Measurements from ENCODE around the gene SPDEF. TPM values are rescaled to one million over a fixed set of nuclear protein-coding genes. Genes with fewer than 3 reads are reported as not detected.

Gene SPDEF
- total RNA-seq, 1 experiment from 2014 or later: 0.85 TPM

DNA sequence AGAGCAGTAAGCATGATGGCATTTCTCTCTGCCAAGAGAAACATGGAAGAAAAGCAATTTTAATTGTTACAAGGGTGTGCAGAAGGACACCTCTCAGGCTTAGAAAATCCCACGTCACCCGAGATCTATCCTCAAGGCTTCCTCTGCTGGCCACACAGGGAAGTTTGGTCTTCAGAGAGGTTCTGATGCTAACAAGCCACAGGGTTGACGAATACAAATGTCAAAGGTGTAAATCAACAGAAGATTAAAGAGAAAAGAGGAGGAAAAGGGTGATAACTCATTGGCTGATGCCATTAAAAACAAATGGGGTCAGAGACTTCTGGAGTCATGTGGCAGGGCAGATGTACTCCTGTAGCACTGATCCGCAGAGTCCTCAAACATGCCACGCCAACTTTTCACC lies 33.6 kb upstream of the SPDEF start:
- no TSS peak for BruUV-seq (replicated peaks)
- H3K9me3 ChIP-seq (ENCODE audit: insufficient read depth, low read depth): no peaks in the 10 kb centered on the region
- TF ChIP-seq, protein P1, sequence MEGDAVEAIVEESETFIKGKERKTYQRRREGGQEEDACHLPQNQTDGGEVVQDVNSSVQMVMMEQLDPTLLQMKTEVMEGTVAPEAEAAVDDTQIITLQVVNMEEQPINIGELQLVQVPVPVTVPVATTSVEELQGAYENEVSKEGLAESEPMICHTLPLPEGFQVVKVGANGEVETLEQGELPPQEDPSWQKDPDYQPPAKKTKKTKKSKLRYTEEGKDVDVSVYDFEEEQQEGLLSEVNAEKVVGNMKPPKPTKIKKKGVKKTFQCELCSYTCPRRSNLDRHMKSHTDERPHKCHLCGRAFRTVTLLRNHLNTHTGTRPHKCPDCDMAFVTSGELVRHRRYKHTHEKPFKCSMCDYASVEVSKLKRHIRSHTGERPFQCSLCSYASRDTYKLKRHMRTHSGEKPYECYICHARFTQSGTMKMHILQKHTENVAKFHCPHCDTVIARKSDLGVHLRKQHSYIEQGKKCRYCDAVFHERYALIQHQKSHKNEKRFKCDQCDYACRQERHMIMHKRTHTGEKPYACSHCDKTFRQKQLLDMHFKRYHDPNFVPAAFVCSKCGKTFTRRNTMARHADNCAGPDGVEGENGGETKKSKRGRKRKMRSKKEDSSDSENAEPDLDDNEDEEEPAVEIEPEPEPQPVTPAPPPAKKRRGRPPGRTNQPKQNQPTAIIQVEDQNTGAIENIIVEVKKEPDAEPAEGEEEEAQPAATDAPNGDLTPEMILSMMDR (conservative IDR thresholded peaks at IDR 0.05): no peak
- TF ChIP-seq EZH2 (IDR thresholded peaks at IDR 0.05; ENCODE audit: low read depth): no peak
- CTCF ChIA-PET: no interaction called here
- no peaks in the 10 kb centered on the region for H3K27me3 ChIP-seq (ENCODE audit: insufficient read depth, low read depth)
- H4K20me1 ChIP-seq (ENCODE audit: insufficient read depth): peaks cover 1% of the 10 kb centered on the region; the same call in 1 of the 2 replicates
- H3F3A ChIP-seq (ENCODE audit: insufficient read depth, low read depth): no peaks in the 10 kb centered on the region; the same call in 1 of the 2 replicates
- POLR2A ChIA-PET (ENCODE audit: unreplicated experiment): no interaction called here
- H3K4me1 ChIP-seq (replicated peaks; ENCODE audit: insufficient read depth): peaks cover 37% of the 10 kb centered on the region
- H2AFZ ChIP-seq: no peak overlapping the region
- no peaks in the 10 kb centered on the region for H3K9me2 ChIP-seq (ENCODE audit: insufficient read depth)
- no peak overlapping the region for H3K4me2 ChIP-seq
- peaks cover 40% of the 10 kb centered on the region for H3K79me2 ChIP-seq (ENCODE audit: low read depth)
- no peak overlapping the region for H3K27ac ChIP-seq
- H3K4me3 ChIP-seq: no peak overlapping the region
- intact Hi-C loops (cut with micrococcal nuclease; ENCODE audit: unreplicated experiment): no loop called here
- no peak for DNase-seq
- H3K36me3 ChIP-seq (ENCODE audit: low read depth): no peaks in the 10 kb centered on the region

GRCh38 chr6:34589140-34589539 lies 33.0 kb upstream of the SPDEF start:
- no peaks in the 10 kb centered on the region for H3K9me2 ChIP-seq (ENCODE audit: insufficient read depth)
- no peaks in the 10 kb centered on the region for H3K36me3 ChIP-seq (ENCODE audit: low read depth)
- H3K9me3 ChIP-seq (ENCODE audit: insufficient read depth, low read depth): no peaks in the 10 kb centered on the region
- H3K27me3 ChIP-seq (ENCODE audit: insufficient read depth, low read depth): no peaks in the 10 kb centered on the region
- H3K27ac ChIP-seq: no peak overlapping the region
- H3K4me1 ChIP-seq (replicated peaks; ENCODE audit: insufficient read depth): peaks cover 35% of the 10 kb centered on the region
- ChIA-PET CTCF (no interaction called here), POLR2A (ENCODE audit: unreplicated experiment) (no interaction called here)
- H4K20me1 ChIP-seq (ENCODE audit: insufficient read depth): no peaks in the 10 kb centered on the region; the same call in 1 of the 2 replicates
- intact Hi-C loops (cut with micrococcal nuclease; ENCODE audit: unreplicated experiment): no loop called here
- TF ChIP-seq EZH2 (IDR thresholded peaks at IDR 0.05; ENCODE audit: low read depth): no peak
- TF ChIP-seq, protein P1 (conservative IDR thresholded peaks at IDR 0.05): no peak
- no peak for DNase-seq
- H3K4me3 ChIP-seq: no peak overlapping the region
- no peaks in the 10 kb centered on the region for H3F3A ChIP-seq (ENCODE audit: insufficient read depth, low read depth)
- BruUV-seq (replicated peaks): no TSS peak
- H3K79me2 ChIP-seq (ENCODE audit: low read depth): peaks cover 34% of the 10 kb centered on the region
- no peak overlapping the region for H2AFZ ChIP-seq
- no peak overlapping the region for H3K4me2 ChIP-seq

DNA sequence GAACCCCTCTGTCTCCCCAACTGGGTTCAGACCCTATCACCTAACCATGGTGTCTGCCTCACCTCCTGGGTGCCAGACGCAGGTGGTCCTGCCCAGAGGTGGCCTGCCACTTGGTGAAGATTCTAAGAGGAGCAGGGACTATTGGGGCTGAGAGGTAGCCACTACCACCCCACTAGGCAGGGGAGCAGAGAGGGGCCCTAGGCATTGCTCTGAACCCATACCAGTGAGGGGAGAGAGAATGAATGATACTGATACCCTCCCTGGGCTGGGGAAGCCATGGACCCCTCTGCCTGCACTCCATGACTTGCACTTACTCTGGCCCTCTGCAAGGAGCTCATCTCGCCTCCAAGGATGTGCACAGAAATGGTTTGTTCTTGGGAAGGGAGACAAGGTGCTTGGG lies 31.7 kb upstream of the SPDEF start:
- ChIA-PET POLR2A (ENCODE audit: unreplicated experiment) (no interaction called here), CTCF (interaction anchor here (0.6 kb wide), 1 partner anchor 603 kb away, joined by 7 read pairs; no protein-coding TSS in a partner anchor)
- Histone ChIP-seq H3F3A (ENCODE audit: insufficient read depth, low read depth) (no peaks in the 10 kb centered on the region), H3K4me2 (0 out of 2 replicates have a peak overlapping the region, but pooled peaks have one; percentile 4), H4K20me1 (ENCODE audit: insufficient read depth) (no peaks in the 10 kb centered on the region; the same call in 1 of the 2 replicates), H3K79me2 (ENCODE audit: low read depth) (peaks cover 21% of the 10 kb centered on the region), H3K36me3 (ENCODE audit: low read depth) (no peaks in the 10 kb centered on the region), H3K27me3 (ENCODE audit: insufficient read depth, low read depth) (no peaks in the 10 kb centered on the region), H3K4me1 (replicated peaks; ENCODE audit: insufficient read depth) (peaks cover 31% of the 10 kb centered on the region), H3K9me2 (ENCODE audit: insufficient read depth) (no peaks in the 10 kb centered on the region), H3K4me3 (no peak overlapping the region), H2AFZ (no peak overlapping the region), H3K27ac (no peak overlapping the region), H3K9me3 (ENCODE audit: insufficient read depth, low read depth) (no peaks in the 10 kb centered on the region)
- no peak for TF ChIP-seq EZH2 (IDR thresholded peaks at IDR 0.05; ENCODE audit: low read depth)
- TF ChIP-seq, protein P1 (conservative IDR thresholded peaks at IDR 0.05): no peak
- no peak for DNase-seq
- intact Hi-C loops (cut with micrococcal nuclease; ENCODE audit: unreplicated experiment): no loop called here
- BruUV-seq (replicated peaks): no TSS peak
